Mucosa of rectum (tissue), 2 donors: ENCODE results near the gene FIBCD1.
A peak's percentile ranks its signal among the peaks of the same experiment; 100 is the strongest.

Experiments used
- H3K27ac ChIP-seq, 2 donors: one replicate each; pipeline ENCODE4 v1.7.0; 2013; ENCODE audit warnings: inconsistent platforms in 2 of 2, low read depth in 2 of 2, low read length in 2 of 2
- H3K27me3 ChIP-seq, 2 donors: one replicate each; pipeline ENCODE4 v1.7.0; 2013; ENCODE audit warnings: low read length in 2 of 2; ENCODE audit not compliant: control insufficient read depth in 2 of 2, insufficient read depth in 2 of 2
- H3K36me3 ChIP-seq, 2 donors: one replicate each; pipeline ENCODE4 v1.7.0; 2013; ENCODE audit warnings: low read length in 2 of 2; ENCODE audit not compliant: control insufficient read depth in 2 of 2, insufficient read depth in 2 of 2
- H3K4me1 ChIP-seq, 2 donors: one replicate each; pipeline ENCODE4 v1.7.0; 2013; ENCODE audit warnings: low read length in 2 of 2, mild to moderate bottlenecking in 1 of 2; ENCODE audit not compliant: control insufficient read depth in 2 of 2, insufficient read depth in 2 of 2
- H3K4me3 ChIP-seq, 2 donors: one replicate each; pipeline ENCODE4 v1.7.0; 2013; ENCODE audit warnings: low read length in 2 of 2
- H3K9ac ChIP-seq, 2 donors: one replicate each; pipeline ENCODE4 v1.7.0; 2013; ENCODE audit warnings: low read length in 2 of 2, low read depth in 1 of 2, mild to moderate bottlenecking in 1 of 2
- H3K9me3 ChIP-seq, 2 donors: one replicate each; pipeline ENCODE4 v1.7.0; 2013; ENCODE audit warnings: low read length in 2 of 2; ENCODE audit not compliant: control insufficient read depth in 2 of 2
- donor health status: healthy.
- donor health status: Normal muscosa, but diverticular disease.

Gene FIBCD1, protein sequence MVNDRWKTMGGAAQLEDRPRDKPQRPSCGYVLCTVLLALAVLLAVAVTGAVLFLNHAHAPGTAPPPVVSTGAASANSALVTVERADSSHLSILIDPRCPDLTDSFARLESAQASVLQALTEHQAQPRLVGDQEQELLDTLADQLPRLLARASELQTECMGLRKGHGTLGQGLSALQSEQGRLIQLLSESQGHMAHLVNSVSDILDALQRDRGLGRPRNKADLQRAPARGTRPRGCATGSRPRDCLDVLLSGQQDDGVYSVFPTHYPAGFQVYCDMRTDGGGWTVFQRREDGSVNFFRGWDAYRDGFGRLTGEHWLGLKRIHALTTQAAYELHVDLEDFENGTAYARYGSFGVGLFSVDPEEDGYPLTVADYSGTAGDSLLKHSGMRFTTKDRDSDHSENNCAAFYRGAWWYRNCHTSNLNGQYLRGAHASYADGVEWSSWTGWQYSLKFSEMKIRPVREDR

DNA sequence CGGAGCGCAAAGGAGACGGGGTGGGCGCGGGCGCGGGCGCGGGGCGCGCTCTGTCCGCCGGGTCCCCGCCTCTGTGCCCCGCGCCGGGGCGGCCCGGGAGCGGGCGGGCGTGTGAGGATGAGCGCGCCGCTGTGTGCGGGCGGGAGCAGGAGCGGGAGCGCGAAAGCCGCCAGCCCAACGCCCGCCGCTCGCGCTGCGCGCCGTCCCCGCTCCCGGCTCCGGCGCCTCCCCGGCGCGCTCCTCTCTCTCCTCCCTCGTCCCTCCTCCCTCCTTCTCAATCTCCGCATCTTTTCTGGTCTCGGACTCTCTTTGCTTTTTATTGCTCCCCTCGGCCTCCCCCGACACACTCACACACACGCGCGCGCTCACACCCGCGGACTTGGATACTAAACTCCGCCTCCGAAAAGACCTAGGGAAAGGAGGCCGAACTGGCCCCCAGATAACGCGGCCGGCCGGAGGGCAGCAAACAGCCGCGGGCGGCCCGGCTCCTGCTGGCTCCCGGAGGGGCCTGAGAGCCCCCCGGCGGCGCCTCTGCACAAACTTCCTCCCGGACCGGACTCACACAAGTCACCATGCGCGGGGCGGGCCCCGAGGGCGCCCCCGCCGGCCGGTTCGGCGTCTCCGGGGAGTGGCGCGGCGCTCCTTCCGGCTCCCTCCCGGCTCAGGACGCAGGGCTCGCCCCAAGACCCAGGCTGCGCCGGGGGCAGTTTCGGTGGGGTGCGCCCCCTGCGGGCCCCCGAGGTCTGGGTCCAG, at the start of gene FIBCD1:
FIBCD1 (minus strand) TSS at position 596 of the 753 bp plus-strand sequence. CDS start 640 bp downstream, outside the sequence.
- peak within 1 kb of the TSS in 1 of 2 donors; percentile 74 for H3K9ac ChIP-seq
- peaks cover 5 to 15% of the 10 kb centered on the region in 2 donors for H3K4me1 ChIP-seq
- no peaks in the 10 kb centered on the region for H3K36me3 ChIP-seq
- H3K27ac ChIP-seq: no peak within 1 kb of the TSS
- H3K9me3 ChIP-seq: no peaks in the 10 kb centered on the region
- H3K27me3 ChIP-seq: peaks cover 13 to 31% of the 10 kb centered on the region in 2 donors
- H3K4me3 ChIP-seq: peak within 1 kb of the TSS; percentile 57 to 64

DNA sequence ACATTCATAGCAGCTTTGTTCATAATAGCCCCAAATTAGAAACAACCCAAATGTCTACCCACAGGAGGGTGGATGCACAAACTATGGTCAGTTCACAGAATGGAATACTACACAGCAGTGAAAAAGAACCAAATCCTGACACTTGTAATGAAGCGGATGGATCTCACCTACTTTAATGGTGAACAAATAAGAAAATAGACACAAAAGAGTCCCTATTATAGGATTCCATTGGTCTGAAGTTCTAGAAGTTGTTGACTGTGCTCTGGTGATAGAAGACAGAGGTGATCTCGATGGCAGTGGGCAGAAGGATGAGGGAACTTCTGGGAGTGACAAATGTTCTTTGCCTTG, 49.3 kb upstream of the FIBCD1 start:
- peaks cover 5 to 8% of the 10 kb centered on the region in 2 donors for H3K27me3 ChIP-seq
- H3K27ac ChIP-seq: no peak overlapping the region
- H3K36me3 ChIP-seq: no peaks in the 10 kb centered on the region
- no peak overlapping the region for H3K9ac ChIP-seq
- H3K9me3 ChIP-seq: no peaks in the 10 kb centered on the region
- no peaks in the 10 kb centered on the region for H3K4me1 ChIP-seq
- H3K4me3 ChIP-seq: no peak overlapping the region

DNA sequence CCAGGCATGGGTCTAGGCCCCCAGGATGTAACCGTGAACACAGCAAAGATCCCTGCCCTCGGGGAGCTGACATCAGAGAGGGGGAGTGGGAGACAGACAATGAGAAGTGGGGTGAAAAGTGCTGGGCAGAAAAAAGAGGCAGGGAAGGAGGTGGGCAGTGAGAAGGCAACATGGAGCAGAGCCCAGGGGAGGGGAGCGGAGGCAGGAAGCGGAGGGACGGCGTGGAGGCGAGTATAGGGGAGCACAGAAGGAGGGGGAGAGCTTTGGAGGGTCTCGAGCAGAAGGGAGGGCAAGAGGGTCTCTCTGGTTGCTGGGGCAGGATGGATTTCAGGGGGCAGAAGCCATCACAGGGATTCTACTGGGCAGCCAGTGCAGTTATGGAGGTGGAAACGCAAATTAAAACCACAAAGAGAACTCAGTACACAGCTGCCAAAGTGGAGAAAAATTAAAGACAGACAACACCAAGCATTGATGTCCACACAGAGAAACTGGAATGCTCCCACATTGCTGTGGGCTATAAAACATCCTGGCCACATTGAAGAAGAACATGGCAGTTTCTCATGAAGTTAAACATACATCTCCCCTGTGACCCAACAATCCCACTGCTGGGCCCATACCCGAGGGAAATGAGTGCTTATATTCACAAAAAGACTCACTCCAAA, 48.8 kb upstream of the FIBCD1 start:
- no peaks in the 10 kb centered on the region for H3K4me1 ChIP-seq
- no peak overlapping the region for H3K27ac ChIP-seq
- H3K27me3 ChIP-seq: peaks cover 5 to 8% of the 10 kb centered on the region in 2 donors
- no peak overlapping the region for H3K9ac ChIP-seq
- H3K9me3 ChIP-seq: no peaks in the 10 kb centered on the region
- no peak overlapping the region for H3K4me3 ChIP-seq
- no peaks in the 10 kb centered on the region for H3K36me3 ChIP-seq

DNA sequence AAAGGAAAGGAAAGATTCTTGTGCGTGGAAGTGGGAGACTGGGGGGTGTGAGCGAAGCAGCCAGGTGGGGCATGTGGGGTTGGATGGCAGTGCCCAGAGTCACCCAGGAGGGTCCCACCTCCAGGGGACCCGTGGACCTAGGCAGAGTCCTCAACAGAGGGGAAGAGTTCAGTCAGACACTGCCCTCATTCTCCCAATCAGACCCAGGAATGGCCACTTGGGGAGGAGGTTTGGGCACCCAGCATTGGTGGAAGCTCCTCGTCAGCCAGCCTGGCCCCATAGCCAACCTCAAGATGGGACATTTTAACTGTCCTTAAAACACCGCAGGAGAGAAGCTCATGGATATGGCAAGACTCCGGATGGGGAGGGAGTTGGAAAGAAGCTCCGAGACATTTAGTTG, 48.0 kb upstream of the FIBCD1 start:
- H3K9ac ChIP-seq: no peak overlapping the region
- no peak overlapping the region for H3K4me3 ChIP-seq
- H3K27ac ChIP-seq: no peak overlapping the region
- H3K4me1 ChIP-seq: no peaks in the 10 kb centered on the region
- H3K36me3 ChIP-seq: no peaks in the 10 kb centered on the region
- H3K9me3 ChIP-seq: no peaks in the 10 kb centered on the region
- peaks cover 5 to 8% of the 10 kb centered on the region in 2 donors for H3K27me3 ChIP-seq

DNA sequence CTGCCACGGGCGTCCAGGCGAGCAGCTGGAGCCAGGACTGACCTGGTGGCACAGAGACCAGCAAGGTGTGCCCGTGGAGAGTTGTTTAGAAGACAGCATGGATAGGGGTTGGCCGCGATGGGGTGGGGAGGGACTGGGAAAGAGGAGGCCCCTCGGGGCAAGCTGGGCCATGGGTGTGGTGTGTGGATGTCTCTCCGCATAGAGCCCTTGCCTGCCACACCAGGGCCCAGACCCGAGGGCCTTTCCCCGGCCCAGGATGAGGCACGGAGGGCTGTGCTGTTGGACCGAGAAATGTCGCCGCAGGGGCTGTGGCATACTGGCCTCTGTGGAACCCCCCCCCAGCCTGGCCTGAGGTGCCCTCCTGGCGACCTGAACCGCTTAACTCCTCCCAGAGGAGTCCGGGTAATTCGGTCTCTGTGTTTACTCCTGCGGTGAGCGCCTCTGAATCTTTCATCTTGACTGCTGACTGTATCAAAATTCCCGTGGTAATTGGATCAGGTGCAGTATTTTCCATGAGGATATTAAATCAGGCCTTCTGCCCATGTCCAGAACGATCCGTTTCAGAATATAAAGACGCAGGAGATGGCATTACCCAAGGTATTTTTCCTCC, 47.4 kb upstream of the FIBCD1 start:
- Histone ChIP-seq H3K27me3 (peaks cover 8% of the 10 kb centered on the region in 2 donors), H3K36me3 (no peaks in the 10 kb centered on the region), H3K27ac (no peak overlapping the region), H3K4me3 (no peak overlapping the region), H3K4me1 (no peaks in the 10 kb centered on the region), H3K9ac (no peak overlapping the region), H3K9me3 (no peaks in the 10 kb centered on the region)

DNA sequence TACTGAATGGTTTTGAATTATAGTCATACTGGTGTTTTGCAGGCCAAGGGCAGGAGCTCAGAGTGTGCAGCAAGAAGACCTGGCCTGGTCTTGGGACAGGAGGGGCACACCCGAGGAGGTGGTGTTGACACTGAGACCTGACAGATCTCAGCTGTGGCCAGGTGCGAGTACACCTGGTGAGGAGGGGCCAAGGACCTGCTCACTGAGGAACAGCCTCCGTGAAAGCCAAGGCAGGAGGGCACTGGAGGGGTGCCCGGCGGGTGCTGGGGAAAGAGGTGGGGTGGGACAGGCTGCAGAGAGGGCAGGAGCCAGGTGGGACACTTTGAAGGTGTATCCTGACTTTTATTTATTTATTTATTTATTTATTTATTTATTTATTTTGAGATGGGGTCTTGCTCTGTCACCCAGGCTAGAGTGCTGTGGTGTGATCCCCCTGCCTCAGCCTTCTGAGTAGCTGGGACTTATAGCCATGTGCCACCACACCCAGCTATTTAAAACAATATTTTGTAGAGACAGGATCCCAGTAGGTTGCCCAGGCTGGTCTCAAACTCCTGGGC, 46.6 kb upstream of the FIBCD1 start:
- Histone ChIP-seq H3K27ac (no peak overlapping the region), H3K27me3 (peaks cover 8% of the 10 kb centered on the region in 2 donors), H3K9me3 (no peaks in the 10 kb centered on the region), H3K36me3 (no peaks in the 10 kb centered on the region), H3K9ac (no peak overlapping the region), H3K4me3 (no peak overlapping the region), H3K4me1 (no peaks in the 10 kb centered on the region)

DNA sequence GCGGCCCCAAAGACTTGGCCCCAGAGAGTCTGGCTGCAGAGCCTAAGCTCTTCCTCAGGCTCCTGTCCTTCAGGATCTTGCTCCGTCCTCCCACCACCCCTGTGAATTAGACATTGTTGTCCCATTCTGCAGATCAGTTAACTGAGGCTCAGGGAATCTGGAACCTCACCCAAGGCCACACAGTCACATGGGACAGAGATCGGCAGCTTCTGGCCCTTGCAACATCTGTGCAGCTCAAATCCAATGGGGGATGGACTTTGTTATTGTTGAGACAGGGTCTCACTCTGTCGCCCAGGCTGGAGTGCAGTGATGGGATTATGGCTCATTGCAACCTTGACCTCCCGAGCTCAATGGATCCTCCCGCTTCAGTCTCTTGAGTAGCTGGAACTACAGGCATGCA, 46.0 kb upstream of the FIBCD1 start:
- H3K27ac ChIP-seq: no peak overlapping the region
- H3K9ac ChIP-seq: no peak overlapping the region
- no peaks in the 10 kb centered on the region for H3K36me3 ChIP-seq
- no peak overlapping the region for H3K4me3 ChIP-seq
- no peaks in the 10 kb centered on the region for H3K9me3 ChIP-seq
- peaks cover 6 to 8% of the 10 kb centered on the region in 2 donors for H3K27me3 ChIP-seq
- H3K4me1 ChIP-seq: no peaks in the 10 kb centered on the region

DNA sequence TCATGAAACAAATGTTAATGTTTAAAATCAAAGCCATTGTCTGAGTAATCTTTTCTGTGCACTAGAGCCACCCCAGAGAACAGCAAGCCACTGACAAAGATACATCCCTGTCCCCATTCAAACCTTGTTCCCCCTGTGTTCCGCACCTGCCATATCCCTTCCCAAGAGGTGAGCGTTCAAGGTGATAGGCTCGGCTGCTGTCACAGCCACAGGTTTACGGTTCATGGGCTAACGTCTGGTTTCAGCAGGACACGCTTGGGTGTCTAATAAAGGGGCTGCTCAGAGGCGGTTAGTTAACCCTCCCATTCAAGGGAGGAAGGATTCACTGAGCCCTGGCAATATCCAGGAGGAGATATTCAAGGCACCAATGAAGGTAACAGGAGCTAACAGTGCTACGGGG, 45.5 kb upstream of the FIBCD1 start:
- peaks cover 6 to 8% of the 10 kb centered on the region in 2 donors for H3K27me3 ChIP-seq

DNA sequence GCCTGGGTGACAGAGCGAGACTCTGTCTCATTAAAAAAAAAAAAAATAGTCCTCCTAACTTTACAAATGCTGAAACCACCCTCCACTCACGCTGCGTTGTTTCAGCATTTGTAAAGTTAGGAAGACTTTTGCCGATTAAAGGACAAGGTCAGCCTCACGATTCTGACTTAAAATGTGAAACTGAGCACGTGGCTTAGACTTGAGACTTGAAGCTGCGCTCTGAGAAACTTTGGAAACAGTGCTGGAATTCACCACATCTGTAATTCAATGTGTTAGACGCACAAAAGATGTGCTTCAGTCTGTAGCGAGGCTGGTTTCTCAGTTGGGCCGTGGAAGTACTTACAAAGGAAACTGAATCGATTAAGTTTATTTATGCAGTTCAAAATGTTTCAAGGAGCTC, 44.9 kb upstream of the FIBCD1 start:
- Histone ChIP-seq H3K4me3 (no peak overlapping the region), H3K27ac (no peak overlapping the region), H3K9me3 (no peaks in the 10 kb centered on the region), H3K4me1 (no peaks in the 10 kb centered on the region), H3K27me3 (peaks cover 6 to 8% of the 10 kb centered on the region in 2 donors), H3K36me3 (no peaks in the 10 kb centered on the region), H3K9ac (no peak overlapping the region)

More for the DNA sequence above, 45.5 kb upstream of the FIBCD1 start:
- H3K27ac ChIP-seq: no peak overlapping the region
- no peaks in the 10 kb centered on the region for H3K9me3 ChIP-seq
- H3K9ac ChIP-seq: no peak overlapping the region
- H3K4me3 ChIP-seq: no peak overlapping the region
- H3K36me3 ChIP-seq: no peaks in the 10 kb centered on the region
- no peaks in the 10 kb centered on the region for H3K4me1 ChIP-seq
